HG03442 (cell line): ENCODE data around the gene TSSC4.

ENCODE experiments used
- ATAC-seq: cut with Tn5 transposase; IDR thresholded peaks from one replicate; pipeline ENCODE4 v1.9.1; 2021; ENCODE audit warnings: mild to moderate bottlenecking, moderate library complexity; ENCODE audit not compliant: unreplicated experiment

The TSSC4 gene

DNA sequence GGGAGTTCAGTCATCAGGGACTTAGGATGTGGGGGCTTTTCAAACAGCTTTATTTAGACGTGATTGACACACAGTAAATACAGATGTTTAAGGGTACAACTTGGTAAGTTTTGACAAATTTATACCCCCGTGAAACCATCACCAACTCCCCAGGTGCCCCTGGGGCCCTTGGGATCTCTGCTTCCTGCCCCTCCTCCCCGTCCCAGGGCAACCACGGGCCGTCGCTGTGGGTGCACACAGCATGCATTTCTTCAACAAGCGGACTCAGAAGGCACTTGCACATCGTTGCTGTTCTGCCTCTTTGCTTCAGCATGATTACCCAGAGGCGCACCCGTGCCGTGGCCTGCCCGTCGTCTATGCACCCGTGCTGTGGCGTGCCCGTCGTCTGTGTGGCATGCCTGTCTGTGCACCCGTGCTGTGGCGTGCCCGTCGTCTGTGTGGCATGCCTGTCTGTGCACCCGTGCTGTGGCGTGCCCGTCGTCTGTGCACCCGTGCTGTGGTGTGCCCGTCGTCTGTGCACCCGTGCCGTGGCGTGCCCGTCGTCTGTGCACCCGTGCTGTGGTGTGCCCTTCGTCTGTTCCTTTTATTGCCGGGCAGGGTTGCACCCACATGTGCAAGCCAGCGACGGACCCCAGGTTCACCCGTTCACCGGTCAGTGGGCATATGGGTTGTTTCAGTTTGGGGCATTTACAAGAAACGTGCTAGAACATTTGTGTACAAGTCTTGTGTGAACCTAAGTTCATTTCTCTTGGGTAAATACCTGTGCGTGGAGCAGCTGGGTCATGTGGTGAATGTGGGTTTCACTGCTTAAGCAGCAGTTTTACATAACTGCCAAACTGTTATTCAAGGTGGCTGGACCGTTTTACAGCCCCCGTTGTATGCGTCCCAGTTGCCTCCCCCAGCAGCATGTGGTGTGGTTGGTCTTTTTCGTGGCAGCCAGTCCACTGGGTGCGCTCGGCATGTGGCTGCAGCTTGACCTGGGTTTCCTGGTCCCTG is 15.1 kb upstream of the TSSC4 start:
- no peak for ATAC-seq

DNA sequence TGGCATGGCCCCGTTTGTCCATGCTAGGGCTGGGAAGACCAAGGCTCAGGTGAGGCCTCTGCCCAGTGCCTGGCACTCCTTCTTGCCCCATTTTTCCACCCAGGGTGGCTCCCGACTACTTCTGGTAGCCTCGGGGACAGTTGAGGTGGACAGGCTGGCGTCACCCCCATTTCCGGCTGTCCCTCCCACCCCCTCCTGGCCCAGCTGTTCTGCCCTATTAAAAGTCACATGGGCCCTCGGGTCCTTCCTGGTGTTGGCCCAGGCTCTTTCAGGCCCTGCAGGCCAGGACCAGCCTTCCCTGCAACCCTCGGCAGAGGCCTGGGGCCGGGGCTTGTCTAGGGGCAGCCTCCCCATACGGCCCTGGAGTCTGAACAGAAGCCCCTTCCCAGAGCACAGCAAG is 14.0 kb upstream of the TSSC4 start:
- no peak for ATAC-seq

DNA sequence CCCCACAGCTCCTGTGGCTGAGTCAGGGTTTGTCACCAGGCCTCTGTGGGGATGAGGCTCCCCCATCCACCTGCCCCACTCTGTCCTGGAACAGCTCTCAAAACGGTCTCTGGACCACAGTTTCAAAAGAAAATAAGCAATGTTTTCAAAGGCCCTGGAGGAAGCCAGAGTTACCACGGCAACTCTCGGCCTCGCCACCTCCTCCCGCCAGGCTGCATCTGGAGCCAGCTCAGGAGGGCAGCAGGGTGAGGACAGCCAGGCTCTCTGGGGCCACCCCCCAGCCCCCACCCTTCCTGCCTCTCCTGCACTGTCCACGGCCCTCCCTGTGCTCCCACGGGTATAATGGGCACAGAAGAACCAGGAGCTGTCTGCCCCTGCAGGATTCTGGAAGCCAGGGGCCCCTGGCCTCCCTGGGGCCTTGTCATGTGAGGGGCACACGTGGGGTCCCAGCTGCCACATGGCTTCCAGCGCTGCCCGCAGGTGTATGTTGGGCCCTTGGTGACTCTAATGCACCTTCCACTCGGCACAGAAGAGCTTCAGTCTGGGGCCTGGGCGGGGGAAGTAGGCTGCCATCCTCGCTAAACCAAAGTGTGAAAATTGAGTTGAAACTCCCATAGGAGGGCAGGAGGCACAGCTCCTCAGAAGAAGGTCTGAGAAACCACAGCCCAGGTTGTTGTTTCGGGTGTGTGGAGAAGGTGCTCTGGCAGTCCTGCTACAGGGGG is 13.1 kb upstream of the TSSC4 start:
- ATAC-seq: no peak

DNA sequence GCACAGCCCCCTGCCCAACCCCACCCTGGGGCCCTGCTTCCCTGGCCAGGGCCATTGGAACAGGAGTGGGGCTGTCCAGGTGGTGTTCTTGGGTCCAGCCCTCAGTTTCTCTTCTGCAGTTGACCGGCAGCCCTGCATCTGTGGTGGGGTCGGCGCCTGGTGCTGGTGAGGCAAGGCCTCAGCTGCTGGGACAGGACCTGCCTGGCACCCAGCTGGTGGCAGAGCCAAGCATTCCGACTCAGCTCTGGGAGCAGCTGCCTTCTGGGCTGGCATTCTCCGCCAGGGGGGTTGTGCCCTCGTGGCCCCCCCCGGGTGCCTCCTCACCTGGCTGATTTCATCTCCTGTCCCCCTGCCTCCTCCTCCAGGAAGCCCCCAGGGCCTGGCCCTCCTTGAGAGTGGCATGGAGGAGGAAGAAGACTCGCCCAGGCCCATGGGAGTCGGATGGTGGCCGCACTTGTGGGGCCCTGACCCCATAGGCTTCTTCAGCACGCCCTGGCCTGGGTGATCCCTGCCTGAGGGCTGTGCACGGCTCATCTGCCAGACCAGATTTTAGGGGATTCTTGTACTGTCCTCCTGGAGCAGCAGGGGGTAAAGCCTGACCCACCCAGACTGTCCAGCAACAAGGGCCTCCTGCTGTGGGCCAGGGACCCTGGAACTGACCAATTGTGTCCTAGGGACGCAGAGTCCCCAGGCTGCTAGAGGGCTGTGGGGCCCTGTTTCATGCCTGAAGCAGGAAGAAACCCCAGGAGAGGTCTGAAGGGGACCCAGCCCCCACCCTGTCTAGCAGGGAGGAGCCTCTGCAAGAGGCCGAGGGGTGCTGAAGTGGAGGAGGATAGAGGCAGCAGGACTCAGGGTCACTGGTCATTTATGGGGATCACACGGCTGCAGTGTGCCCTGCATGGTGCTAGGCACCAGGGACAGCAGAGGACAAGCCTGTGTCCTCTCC is 11.8 kb upstream of the TSSC4 start:
- no peak for ATAC-seq

DNA sequence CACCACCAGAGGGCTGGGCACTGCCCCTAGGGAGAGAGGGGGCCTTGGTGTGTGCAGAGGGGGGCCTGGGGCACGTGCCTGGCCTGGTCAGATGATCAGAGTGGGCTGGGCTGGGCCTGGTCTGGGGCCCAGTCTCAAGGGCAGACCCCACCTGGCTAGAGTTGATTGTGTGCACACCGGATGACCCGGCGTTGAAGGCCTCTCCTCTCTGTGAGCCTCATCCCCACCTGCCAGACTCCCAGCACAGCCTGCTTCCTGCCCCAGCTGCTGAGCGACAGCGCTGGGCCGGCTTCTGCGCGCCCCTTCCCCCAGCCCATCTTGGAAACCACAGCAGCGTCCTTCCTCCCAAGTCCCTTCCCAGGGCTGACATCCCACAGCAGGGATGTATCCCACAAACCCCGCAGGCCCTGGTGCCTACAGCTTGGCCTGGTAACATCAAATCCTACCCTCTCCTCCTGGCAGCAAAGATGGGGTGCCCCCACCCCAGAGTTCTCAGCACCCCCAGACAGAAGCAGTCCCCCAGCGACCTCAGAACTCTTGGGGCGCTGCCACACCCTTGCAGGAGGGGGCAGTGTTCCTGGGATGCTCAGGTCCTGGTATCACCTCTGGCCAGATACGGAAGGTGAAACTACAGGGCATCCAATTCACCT is 11.0 kb upstream of the TSSC4 start:
- ATAC-seq: no peak

DNA sequence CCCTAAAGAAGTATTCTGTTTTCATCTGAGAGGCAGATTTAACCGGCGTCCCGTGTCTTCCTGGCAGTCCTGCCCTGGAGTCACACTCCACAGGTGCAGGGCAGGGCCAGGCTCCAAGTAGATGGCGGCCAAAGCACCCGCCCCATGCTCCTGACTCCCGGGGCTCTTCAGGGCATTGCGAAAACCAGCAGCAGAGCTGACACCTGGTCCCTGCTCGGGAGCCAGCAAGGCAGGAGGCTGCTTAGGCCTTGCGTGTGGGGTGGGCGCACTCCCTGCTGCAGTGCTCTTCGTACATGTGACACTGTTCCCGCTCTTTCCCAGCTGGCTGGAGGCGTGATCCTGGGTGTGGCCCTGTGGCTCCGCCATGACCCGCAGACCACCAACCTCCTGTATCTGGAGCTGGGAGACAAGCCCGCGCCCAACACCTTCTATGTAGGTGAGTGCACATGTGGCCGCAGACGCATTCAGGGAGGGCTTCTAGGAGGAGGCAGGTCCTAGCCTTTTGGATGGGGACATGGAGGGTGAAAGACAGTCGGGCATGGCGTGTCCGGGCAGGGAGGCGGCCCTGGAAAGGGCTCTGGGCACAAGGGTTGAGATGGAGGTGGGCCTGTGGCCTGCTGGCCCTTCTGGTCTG is 10.3 kb upstream of the TSSC4 start:
- no peak for ATAC-seq

DNA sequence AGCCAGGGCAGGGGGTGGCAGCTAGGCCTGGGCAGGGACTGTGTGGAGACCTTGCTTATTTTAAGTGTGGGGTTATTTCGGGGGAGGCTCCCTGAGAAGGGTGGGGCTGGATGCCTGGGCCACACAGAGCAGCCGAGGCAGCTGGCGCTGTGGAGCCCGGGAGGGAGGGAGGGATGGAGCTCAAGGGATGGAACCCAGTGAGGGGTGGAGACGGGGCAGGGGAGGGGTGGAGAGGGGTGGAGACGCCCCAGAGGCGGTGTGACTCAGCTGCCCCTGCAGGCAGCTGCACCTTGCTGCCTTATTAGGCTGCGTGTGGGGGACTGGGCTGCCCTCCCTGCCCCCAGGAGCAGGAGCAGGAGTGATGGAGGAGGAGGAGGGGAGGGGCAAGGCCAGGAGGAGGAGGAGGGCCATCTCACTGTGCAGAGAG is 9.8 kb upstream of the TSSC4 start:
- no peak for ATAC-seq

DNA sequence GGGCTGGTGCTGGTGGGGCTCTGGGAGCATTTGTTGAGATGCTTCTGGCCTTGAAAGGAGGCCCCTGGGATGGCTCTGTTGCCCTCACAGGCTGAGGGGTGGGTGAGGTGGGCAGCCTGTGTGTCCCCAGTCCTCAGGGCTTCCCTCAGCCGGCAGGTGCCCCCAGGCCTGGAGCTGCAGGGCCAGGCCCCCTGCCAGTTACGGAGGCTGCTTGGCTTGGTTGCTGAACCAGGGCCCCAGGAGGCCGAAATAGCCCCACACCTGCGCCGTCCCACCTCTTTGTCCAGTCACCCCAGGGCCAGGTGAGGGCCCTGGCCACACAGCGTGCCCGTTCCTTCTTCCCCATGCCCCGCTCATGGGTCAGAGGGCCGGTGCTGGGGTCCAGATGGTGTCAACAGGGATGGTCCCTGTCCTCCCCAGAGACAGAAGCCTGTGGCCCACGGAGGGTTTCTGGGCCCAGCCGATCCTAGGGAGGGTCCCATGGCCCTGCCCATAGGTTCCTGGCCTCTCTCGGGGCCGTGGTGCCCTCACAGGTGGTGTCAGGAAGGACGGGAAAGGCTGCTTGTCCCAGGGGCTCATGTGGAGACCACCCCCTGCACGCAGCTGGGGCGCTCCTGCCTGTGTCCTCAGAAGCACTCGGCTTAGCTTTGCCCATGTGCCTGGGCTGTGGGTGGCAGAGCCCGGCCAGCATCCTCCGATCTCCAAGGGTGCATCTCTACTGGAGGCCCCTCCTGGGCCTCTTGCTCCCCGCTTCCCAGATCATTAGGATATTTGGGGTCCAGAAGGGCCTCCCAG is 9.2 kb upstream of the TSSC4 start:
- ATAC-seq: no peak

DNA sequence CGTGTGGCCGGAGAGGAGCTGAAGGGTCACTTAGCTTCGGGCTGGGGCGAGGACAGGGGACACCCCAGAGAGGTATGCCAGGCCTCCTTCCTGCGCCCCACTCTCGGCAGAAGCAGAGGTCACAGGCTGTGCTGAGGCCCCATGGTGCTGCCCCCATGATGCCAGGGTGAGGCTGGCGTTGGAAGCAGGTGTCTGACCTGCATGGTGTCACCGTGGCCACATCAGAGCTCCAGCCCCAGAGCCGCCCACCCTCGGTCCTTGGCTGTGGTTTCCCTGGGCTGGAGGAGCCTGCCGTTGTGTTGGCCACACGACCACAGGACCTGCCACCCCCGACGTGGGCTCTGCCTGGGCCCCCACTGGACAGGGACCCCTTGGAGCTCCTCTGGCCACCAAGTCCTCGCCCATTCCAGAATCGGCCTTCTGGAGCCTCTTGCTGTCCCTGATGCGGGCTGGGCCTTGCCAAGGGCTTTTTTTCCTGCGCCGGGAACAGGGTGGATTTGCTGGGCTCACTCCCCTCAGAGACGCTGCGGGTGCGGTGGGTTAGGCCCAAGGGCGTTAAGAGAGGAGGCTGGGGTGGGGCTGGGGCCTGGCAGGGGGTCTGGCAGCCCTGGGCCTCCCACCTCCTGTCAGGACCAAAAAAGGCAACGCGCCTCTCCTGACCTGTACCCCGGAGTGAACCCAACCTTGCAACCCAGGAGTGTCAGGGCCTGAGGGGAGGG is 8.2 kb upstream of the TSSC4 start:
- no peak for ATAC-seq

DNA sequence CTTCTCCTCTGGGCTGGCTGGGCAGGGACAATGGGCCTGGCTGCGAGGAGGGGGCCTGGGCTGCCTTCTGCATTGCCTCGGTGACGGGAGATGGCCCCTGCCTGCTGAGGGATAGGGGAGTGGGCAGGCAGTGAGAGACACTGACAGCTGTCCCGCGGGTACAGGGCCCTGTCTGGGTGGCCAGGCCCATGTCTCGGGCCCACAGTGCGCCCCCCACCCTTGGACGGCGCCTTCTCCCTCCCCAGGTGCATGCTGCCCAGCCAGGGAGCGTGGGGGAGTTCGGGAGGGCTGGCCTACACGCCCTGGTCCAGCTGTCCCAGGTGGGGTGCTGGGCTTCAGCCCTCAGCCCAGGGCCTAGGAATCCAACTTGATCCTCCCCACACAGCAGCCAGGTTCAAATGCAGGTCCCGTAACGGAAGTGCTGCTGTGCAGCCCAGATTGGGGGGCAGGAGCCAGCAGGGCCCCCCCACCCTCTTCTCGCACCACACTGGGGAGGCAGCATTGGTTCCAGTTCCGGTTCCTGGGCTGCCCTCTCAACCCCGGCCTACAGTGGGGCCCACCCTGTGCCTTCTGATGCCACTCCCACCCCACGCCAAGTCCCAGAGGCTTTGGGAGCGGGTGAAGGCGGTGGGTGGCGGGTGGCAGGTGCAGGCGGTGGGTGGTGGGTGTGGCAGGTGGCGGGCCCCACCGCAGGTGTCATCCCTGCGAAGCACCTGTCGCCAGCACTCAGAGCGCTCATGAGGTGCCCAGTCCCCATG is 7.3 kb upstream of the TSSC4 start:
- ATAC-seq: no peak

DNA sequence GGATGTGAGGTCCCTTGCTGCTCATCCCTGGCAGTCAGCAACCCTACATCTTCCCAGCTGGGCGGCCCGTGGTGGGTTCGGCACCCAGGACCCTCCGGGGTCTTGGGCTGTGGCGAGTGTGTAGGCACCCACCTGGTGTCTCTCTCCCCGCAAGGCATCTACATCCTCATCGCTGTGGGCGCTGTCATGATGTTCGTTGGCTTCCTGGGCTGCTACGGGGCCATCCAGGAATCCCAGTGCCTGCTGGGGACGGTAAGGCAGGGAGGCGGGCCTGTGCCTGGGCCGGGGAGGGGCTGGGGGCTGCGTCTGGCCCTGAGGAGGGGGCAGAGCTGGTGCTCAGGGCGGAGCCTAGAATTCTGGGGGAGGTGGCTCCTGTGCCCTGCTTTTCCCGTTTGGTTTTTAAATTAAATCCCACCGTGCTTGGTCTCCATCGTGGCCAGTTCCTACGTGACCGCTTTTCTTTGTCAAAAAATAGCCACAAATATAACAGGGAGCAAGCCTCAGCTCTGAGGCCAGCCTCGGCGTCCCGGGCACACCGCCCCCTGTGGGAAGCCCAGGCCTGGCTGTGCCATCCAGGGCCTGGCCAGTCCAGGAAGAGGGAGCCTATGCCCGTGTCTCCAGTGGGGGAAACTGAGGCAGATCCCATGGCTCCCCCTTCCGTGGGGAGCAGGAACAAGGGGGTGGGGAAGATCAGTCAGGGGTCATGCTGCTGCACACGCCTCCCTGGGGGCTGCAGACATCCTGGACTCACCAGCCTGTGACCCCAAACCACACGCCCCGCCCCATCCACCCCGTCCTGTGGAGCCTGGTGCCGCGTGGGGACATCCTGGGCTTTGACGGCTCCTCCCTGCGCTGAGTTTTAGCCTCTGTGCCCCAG is 6.4 kb upstream of the TSSC4 start:
- no peak for ATAC-seq

DNA sequence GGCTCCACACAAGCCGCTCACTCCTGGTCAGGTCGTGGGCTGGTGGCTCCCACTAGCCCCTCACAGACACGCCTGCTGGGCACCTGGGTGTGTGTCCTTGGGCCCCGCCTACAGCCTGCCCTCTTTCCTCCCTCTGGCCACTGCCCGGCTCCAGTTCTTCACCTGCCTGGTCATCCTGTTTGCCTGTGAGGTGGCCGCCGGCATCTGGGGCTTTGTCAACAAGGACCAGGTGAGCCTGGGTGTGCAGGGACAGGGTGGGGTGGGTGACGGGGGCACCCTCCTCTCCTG is 5.8 kb upstream of the TSSC4 start:
- no peak for ATAC-seq

DNA sequence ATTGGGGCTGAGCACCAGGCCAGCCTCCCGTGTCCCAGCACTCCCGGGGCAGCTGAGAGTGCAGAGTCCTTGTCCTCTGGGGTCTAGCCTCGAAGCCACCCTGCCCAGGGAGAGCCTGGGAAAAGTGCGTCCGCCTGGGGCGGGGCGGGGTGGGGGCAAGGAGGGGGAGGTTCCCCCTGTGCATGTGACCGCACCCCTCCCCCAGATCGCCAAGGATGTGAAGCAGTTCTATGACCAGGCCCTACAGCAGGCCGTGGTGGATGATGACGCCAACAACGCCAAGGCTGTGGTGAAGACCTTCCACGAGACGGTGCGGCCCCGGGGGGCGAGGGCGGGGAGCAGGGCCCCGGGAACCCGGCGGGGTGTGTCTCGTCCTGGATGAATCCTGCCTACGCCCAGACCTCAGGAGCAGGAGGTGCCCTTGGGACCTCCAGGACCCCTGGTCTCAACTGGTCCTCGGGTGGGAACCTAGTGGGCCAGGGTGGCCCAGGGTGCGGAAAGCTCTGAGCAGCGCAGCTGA is 5.3 kb upstream of the TSSC4 start:
- ATAC-seq: no peak

DNA sequence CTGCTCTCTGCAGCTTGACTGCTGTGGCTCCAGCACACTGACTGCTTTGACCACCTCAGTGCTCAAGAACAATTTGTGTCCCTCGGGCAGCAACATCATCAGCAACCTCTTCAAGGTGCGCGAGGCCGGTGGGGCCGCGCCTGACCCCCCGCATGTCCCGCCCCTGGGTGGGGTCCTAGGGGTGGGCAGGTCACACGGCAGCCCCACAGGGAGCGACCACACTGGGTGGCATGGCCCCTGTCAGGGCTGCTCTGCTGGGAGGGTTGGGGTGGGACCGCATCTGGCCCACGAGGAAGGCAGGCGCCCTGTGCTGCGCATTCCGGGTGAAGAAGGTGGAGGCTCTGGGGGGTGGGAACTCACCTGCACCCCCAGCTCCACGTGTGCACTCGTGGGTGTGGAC is 4.7 kb upstream of the TSSC4 start:
- no peak for ATAC-seq

DNA sequence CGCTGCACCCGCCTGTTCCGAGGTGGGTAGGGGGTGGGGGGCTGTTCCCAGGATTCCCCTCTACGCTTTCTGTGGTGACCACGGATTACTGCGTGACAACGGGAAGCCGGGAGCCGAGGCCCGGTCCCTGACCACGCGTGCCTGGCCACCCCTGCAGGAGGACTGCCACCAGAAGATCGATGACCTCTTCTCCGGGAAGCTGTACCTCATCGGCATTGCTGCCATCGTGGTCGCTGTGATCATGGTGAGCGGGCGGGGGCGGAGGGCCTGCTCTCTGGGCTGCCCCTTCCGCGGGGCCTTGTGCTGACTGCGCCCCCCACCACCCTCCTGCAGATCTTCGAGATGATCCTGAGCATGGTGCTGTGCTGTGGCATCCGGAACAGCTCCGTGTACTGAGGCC is 4.1 kb upstream of the TSSC4 start:
- ATAC-seq: no peak

DNA sequence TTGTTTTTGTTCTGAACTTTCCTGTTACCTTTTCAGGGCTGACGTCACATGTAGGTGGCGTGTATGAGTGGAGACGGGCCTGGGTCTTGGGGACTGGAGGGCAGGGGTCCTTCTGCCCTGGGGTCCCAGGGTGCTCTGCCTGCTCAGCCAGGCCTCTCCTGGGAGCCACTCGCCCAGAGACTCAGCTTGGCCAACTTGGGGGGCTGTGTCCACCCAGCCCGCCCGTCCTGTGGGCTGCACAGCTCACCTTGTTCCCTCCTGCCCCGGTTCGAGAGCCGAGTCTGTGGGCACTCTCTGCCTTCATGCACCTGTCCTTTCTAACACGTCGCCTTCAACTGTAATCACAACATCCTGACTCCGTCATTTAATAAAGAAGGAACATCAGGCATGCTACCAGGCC is 3.5 kb upstream of the TSSC4 start:
- no peak for ATAC-seq
